Measurements from ENCODE around the gene RAB33A.

RAB33A gene

GRCh38 chrX:130170752-130171445 is 863 bp upstream of the RAB33A start:
- H3K27ac ChIP-seq: peak overlapping the region in 7 of 21 experiments; percentile 2 to 83 (median 57)
- H3K4me3 ChIP-seq: peak overlapping the region; percentile 25 to 45 (median 38)

GRCh38 chrX:130172127-130172845 is 524 bp downstream of the RAB33A start:
- H3K27ac ChIP-seq: peak overlapping the region in 13 of 21 experiments; percentile 6 to 83 (median 62)
- peak overlapping the region; percentile 25 to 45 (median 38) for H3K4me3 ChIP-seq

DNA sequence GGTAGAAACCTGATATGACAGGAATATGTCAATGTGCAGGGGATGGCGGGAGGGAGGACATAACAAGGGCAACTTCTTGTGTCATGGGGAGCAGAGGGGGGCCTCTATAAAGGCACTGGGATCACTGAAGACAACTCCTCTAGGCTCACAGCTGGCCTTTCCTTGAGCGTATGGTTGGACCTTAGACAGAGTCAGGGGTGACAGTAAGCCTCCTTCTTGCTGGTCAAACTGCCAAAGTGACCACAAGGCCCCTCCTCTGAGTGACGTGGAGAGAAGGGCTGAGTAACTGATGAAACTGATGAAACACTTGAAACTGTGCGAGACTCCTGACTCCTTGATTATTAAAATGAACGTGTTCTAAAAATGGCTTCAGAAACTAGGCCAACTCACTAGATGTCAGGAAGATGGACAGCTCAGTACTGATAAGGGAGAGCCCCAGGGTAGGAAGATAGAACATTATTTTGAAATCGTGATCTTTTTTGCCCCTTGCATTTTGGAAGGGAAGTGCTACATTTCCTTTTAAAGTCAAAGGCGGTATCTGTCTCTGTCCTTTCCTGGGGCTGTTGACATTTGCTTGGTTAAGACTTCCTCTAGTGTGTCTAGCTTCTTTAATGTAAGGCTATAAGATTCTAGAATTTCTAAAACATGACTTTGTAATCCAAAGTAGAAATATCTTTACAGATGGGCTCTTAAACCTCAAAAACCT is 1.6 kb downstream of the RAB33A start:
- Histone ChIP-seq H3K4me3 (peak overlapping the region in 2 of 7 experiments; percentile 38 to 45), H3K27ac (peak overlapping the region in 15 of 21 experiments; percentile 21 to 85 (median 57))

- Histone ChIP-seq H3K27ac (peak overlapping the region in 14 of 21 experiments; percentile 21 to 85 (median 58)), H3K4me3 (no peak overlapping the region)
Measured at GRCh38 chrX:130174045-130174704, 2.4 kb downstream of the RAB33A start.

- peak overlapping the region in 3 of 21 experiments; percentile 73 to 83 (median 77) for H3K27ac ChIP-seq
- H3K4me3 ChIP-seq: no peak overlapping the region
Measured at GRCh38 chrX:130174937-130175336, 3.2 kb downstream of the RAB33A start.

- no peak overlapping the region for H3K27ac ChIP-seq
- no peak overlapping the region for H3K4me3 ChIP-seq
Measured at GRCh38 chrX:130176354-130176776, 4.6 kb downstream of the RAB33A start.

DNA sequence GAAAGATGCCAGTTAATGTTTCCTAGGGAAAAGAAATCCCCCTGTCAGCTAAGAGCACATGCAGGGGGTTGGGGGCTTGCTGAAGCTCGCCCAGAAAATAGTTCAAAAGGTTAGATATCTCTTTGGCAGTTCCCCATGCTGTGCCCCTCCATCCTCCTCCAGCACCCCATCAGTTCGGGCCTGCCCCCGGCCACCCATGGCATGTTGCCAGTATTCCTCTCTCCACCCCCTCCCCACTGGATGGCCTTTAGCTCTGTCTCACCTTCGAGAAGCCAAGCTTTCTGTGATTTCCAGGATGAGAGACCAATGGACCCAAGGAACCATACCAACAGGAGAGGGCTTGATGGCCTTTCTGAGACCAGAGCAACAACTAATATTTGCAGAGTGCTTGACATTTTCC is 5.2 kb downstream of the RAB33A start:
- Histone ChIP-seq H3K4me3 (no peak overlapping the region), H3K27ac (no peak overlapping the region)

- no peak overlapping the region for H3K27ac ChIP-seq
- H3K4me3 ChIP-seq: no peak overlapping the region
Measured at GRCh38 chrX:130179170-130179569, 7.4 kb downstream of the RAB33A start.

GRCh38 chrX:130179579-130180215 is 7.9 kb downstream of the RAB33A start:
- no peak overlapping the region for H3K4me3 ChIP-seq
- H3K27ac ChIP-seq: no peak overlapping the region

DNA sequence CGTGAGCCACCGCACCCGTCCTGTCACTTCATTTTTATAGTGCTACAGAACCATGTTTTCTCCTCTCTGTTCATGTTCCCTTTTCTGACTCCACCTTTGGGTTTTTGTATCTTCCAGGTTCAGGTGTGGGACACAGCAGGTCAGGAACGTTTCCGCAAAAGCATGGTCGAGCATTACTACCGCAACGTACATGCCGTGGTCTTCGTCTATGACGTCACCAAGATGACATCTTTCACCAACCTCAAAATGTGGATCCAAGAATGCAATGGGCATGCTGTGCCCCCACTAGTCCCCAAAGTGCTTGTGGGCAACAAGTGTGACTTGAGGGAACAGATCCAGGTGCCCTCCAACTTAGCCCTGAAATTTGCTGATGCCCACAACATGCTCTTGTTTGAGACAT is 12.4 kb downstream of the RAB33A start:
- no peak overlapping the region for H3K4me3 ChIP-seq
- peak overlapping the region in 2 of 21 experiments; percentile 44 to 46 for H3K27ac ChIP-seq

GRCh38 chrX:130184857-130185256 is 13.1 kb downstream of the RAB33A start:
- no peak overlapping the region for H3K4me3 ChIP-seq
- H3K27ac ChIP-seq: no peak overlapping the region

DNA sequence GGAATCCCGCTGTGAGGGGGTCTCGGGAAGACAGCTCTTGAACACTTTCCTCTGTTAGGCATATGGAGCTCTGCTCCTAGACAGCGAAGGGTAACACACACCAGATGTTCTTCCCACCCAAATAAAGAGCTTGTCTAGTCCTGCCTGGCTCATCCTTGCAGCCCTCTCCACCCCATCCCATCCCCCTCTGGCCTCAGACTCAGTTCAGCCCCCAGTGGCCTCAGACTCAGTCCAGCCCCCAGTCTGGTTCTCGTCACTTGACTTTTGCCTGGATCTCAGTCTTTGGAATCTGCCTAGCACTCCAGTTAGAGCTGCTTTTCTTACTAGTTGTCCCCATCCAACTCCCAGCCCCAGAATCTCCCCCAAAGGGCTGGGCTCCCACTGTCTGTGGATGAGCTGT is 14.9 kb downstream of the RAB33A start:
- Histone ChIP-seq H3K4me3 (no peak overlapping the region), H3K27ac (no peak overlapping the region)

DNA sequence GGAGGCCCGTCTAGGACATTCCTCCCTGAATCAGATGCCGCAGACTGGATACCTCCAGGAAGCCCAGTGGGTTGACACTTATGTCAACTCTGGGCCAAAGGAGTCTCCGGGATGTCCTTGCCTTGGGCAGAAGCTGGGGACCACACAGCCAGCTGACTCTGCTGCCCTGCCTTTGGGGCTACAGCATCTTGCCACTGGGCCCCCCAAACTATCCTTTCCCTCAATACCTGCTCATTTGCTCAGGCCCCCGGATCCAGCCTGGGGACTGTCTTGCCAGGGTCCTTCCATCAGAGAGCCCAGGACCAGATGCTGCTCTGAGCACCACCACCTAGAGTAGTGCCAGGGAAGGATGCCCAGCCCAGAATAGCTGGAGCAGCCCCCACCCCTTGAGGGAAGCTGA is 19.0 kb downstream of the RAB33A start:
- H3K27ac ChIP-seq: no peak overlapping the region
- no peak overlapping the region for H3K4me3 ChIP-seq

DNA sequence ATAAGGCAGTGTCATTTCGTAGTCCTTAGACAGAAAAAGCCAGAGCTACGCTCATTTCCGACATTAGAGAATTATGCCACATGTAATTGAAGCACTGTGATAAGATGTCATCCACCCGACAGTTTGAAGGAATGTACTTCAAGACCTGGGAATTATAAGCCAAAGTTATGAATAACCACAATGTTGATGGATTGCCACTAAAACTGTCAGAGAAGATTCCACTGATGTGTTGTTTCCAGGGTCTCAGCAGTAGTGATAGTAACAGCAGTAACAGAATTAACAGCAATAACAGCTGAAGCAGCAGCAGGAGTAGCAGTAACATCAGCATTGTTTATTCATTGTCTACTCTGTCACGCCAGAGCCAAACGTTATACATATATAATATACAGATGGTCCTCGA is 24.7 kb downstream of the RAB33A start:
- Histone ChIP-seq H3K27ac (no peak overlapping the region), H3K4me3 (no peak overlapping the region)

- H3K27ac ChIP-seq: no peak overlapping the region
- no peak overlapping the region for H3K4me3 ChIP-seq
Measured at GRCh38 chrX:130197464-130197863, 25.7 kb downstream of the RAB33A start.

- H3K4me3 ChIP-seq: no peak overlapping the region
- H3K27ac ChIP-seq: no peak overlapping the region
Measured at GRCh38 chrX:130204647-130205046, 32.9 kb downstream of the RAB33A start.

GRCh38 chrX:130211415-130212186 is 39.8 kb downstream of the RAB33A start:
- H3K4me3 ChIP-seq: no peak overlapping the region

GRCh38 chrX:130212371-130212770 is 40.6 kb downstream of the RAB33A start:
- Histone ChIP-seq H3K27ac (no peak overlapping the region), H3K4me3 (no peak overlapping the region)

More at GRCh38 chrX:130211415-130212186, 39.8 kb downstream of the RAB33A start:
- H3K27ac ChIP-seq: no peak overlapping the region

- H3K4me3 ChIP-seq: no peak overlapping the region
- H3K27ac ChIP-seq: no peak overlapping the region
Measured at GRCh38 chrX:130213376-130213775, 41.6 kb downstream of the RAB33A start.

Measured in skin epidermis (tissue), 12 donors.